Fibroblast of pulmonary artery (primary cell): Measurements from ENCODE around the gene FAM25A.
"Not testable (repeated sequence)": the region's sequence is repeated elsewhere in the genome, so short reads cannot be mapped to it uniquely, and the experiment has no call there.

Source experiments
- DNase-seq: peaks from one replicate; pipeline ENCODE4 v3.0.0-alpha.2; 2010; ENCODE audit warnings: low read depth
- H3K4me3 ChIP-seq: replicated peaks from 2 replicates; pipeline ENCODE4 v1.5.1; 2011; ENCODE audit warnings: low read depth, mild to moderate bottlenecking, control low read depth, low read length, moderate library complexity
- CTCF ChIP-seq: IDR thresholded peaks from 2 replicates; pipeline ENCODE4 v1.5.1; 2011; ENCODE audit warnings: mild to moderate bottlenecking, control low read depth, low read length, inconsistent platforms; ENCODE audit errors: missing control alignments

The FAM25A gene

DNA sequence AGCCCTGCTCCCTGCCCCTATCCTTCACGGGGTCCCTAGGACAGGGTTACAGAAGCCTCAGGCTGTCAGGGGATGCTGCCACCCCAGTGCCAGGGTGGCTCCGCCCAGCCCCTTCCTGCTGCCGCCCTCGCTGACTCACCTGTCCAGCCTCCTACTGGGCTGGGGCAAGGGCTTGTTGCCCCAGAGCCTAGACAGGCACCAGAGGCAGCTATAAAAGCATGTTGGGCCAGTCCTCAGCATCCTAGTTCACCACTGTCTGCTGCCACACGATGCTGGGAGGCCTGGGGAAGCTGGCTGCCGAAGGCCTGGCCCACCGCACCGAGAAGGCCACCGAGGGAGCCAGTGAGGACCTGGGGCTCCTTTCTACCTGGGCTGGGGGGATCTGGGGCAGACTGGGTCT is at the start of gene FAM25A:
TSS of gene FAM25A (plus strand) at position 239 of the 400 bp plus-strand sequence. CDS start at position 270, 31 bp downstream.
- not testable (repeated sequence) for DNase-seq, H3K4me3 ChIP-seq

- TF ChIP-seq CTCF, result no peak
- no peak for DNase-seq
- H3K4me3 ChIP-seq, result peak overlapping the region; percentile 59
Observed at GRCh38 chr10:86970982-86971231, 49.2 kb upstream of the FAM25A start.

DNA sequence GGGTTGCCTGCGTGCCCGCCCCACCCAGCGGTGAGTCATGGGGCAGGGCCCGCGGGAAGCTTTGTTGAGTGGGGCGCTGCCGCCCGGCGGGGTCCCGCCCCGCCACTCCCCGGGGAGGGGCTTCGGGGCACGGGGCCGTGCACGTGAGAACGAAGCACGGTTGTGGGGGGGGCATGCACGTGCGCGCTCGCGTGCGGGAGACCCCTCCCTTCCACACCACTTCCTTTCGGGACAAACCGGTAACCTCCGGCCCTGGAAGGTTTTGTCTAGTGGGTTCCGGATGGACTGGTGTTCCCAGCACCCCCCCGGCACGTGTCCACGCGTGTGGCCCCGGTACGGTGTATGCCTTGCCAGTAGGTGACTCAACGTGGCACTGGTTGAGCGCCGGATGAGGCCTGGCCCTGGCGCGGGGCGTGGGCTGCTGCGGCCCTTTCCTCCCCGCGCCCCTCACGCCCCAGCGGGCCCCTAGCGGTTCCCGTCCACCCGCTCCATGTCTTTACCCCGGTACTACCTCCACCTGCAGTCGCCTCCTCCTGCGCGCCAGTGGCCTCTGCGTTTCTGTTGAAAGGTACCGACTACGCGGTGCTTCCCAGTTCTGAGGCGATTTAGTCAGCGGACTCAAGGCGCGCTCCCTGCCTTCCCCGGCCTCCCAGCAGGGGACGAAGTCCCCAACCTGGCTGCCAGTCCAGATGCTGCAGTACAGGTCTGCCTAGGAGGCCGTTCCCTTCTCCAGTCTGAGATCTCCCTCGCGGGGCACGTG is 48.7 kb upstream of the FAM25A start:
- DNase-seq, result peak; percentile 76
- peak overlapping the region; percentile 59 for H3K4me3 ChIP-seq
- TF ChIP-seq CTCF, result no peak

DNA sequence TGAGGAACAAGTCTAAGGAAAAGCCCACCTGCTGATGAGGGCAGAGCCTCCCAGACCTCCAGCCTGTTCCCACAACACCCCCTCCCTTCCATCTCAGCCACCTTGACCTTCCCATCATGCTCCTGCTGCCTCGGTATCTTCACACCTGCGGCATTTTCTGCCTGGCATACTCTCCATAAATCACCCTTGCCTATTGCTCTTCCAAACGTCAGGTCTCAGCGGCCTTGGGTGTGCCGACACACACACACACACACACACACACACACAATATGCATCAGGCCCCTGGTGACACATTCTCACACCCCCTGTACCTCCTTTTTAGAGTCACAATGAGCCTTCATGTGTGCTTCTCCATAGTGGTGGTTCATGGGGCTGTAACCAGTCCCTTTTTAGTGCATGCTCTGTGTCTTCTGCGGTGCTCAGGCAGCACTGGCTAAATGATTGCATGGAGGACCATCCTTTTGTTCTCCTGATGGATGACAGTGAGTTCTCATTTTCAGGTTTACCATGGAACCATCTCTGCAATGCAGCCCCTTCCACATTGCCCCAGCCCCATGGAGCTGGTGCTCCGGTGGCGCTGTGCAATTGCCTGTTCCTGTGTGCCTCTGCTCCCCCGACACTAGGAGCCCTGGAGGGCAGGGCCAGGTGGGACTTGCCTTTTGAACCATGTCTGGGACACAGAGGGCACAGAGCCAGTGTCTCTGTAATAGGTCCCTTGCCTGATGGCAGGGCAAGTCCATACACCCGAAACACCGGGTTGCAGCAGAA is 47.3 kb upstream of the FAM25A start:
- TF ChIP-seq CTCF, result no peak
- no peak overlapping the region for H3K4me3 ChIP-seq
- no peak for DNase-seq

- no peak for DNase-seq
- H3K4me3 ChIP-seq, result no peak overlapping the region
- no peak for TF ChIP-seq CTCF
Observed at GRCh38 chr10:86974484-86974883, 45.6 kb upstream of the FAM25A start.

- TF ChIP-seq CTCF, result no peak
- no peak overlapping the region for H3K4me3 ChIP-seq
- no peak for DNase-seq
Observed at GRCh38 chr10:86976362-86977056, 43.6 kb upstream of the FAM25A start.

DNA sequence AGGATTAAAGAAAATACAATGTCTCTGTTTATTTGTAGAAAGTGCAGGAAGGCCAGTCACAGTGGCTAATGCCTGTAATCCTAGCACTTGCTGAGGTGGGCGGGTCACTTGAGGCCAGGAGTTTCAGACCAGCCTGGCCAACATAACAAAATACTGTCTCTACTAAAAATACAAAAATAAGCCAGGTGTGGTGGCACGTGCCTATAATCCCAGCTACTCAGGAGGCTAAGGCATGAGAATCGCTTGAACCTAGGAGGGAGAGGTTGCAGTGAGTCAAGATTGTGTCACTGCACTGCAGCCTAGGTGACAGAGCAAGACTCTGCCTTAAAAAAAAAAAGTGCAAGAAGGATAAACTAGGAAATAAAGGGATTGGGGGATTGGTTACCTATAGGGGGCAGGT is 41.6 kb upstream of the FAM25A start:
- H3K4me3 ChIP-seq, DNase-seq: not testable (repeated sequence)
